C4-2B (cell line): ENCODE results near the gene PCDH15.
"Not testable (repeated sequence)": the region's sequence is repeated elsewhere in the genome, so short reads cannot be mapped to it uniquely, and the experiment has no call there.

Experiments used
- H3K27ac ChIP-seq: fragments of 450-650 bp; 2 replicates; pipeline ENCODE4 v1.5.1; 2017
- ZFX ChIP-seq: fragments of 450-650 bp; IDR thresholded peaks from 2 replicates; pipeline ENCODE4 v1.6.1; 2017
- TF ChIP-seq, protein P1 (sequence below): fragments of 450-650 bp; conservative IDR thresholded peaks from 2 replicates; pipeline ENCODE4 v1.5.1; 2017; ENCODE audit warnings: mild to moderate bottlenecking

Gene PCDH15

DNA sequence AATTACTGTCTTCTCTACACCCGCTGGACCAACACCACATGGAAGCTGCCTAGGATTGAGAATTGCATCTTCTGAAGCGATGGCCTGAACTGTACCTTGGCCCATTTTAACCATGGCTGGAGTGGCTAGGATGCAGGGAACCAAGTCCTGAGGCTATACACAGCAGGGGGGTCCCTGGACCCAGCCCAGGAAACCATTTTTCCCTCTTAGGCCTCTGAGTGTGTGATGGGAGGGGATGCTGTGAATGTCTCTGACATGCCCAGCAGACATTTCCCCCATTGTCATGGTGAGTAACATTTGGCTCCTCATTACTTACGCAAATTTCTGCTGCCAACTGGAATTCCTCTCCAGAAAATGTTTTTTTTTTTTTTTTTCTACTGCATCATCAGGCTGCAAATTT lies 822.7 kb downstream of the PCDH15 start:
- TF ChIP-seq, protein P1, sequence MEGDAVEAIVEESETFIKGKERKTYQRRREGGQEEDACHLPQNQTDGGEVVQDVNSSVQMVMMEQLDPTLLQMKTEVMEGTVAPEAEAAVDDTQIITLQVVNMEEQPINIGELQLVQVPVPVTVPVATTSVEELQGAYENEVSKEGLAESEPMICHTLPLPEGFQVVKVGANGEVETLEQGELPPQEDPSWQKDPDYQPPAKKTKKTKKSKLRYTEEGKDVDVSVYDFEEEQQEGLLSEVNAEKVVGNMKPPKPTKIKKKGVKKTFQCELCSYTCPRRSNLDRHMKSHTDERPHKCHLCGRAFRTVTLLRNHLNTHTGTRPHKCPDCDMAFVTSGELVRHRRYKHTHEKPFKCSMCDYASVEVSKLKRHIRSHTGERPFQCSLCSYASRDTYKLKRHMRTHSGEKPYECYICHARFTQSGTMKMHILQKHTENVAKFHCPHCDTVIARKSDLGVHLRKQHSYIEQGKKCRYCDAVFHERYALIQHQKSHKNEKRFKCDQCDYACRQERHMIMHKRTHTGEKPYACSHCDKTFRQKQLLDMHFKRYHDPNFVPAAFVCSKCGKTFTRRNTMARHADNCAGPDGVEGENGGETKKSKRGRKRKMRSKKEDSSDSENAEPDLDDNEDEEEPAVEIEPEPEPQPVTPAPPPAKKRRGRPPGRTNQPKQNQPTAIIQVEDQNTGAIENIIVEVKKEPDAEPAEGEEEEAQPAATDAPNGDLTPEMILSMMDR, result no peak
- TF ChIP-seq ZFX, result no peak
- no peak overlapping the region for H3K27ac ChIP-seq

DNA sequence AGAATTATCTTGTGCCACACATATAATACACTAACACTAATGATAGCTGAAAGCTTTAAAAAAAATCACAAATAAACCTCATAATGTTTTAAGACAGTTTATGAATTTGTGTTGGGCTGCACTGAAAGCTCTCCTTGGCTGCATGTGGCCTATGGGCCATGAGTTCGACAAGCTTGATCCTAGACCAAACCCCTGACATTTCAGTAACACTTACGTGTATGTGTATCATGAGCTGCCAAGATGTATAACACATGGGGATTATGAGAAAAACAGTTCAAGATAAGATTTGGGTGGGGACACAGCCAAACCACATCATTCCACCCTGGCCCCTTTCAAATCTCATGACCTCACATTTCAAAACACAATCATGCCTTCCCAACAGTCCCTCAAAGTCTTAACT lies 823.8 kb downstream of the PCDH15 start:
- no peak overlapping the region for H3K27ac ChIP-seq
- TF ChIP-seq ZFX, result no peak
- TF ChIP-seq, protein P1, result no peak

DNA sequence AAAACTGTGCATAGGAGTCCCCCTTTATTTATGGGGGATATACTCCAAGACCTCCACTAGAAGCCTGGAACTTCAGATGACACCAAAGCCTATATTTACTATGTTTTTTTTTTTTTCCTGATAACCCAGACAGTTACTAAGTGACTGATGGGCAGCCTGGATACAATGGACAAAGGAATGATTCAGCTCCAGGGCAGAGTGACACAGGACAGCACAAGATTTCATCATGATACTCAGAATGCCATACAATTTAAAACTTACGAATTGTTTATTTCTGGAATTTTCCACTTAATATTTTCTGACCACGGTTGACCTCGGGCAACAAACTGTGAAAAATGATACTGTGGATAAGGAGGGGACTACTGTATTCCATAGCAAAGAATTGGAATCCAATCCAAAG lies 843.6 kb downstream of the PCDH15 start:
- no peak for TF ChIP-seq ZFX
- TF ChIP-seq, protein P1, result no peak
- H3K27ac ChIP-seq, result no peak overlapping the region

DNA sequence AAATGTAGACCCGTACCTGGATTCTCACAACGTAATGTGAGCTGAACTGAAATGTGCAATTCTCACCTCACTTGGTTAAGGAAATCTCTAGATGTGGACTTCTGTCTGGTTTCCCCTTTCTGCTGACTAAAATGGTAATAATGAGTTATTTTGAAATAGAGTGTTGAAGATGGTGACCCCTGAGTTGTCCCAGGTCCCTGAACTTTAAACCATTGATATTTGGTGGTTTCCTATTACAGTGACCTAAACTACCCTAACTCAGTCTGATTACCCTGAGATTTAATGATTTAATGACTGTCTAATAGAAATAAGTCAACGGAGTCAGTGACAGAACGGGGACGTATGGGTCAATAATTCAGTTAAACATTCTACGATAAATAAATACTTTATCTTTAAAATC lies 845.9 kb downstream of the PCDH15 start:
- H3K27ac ChIP-seq, result no peak overlapping the region
- TF ChIP-seq, protein P1, result no peak
- no peak for TF ChIP-seq ZFX

DNA sequence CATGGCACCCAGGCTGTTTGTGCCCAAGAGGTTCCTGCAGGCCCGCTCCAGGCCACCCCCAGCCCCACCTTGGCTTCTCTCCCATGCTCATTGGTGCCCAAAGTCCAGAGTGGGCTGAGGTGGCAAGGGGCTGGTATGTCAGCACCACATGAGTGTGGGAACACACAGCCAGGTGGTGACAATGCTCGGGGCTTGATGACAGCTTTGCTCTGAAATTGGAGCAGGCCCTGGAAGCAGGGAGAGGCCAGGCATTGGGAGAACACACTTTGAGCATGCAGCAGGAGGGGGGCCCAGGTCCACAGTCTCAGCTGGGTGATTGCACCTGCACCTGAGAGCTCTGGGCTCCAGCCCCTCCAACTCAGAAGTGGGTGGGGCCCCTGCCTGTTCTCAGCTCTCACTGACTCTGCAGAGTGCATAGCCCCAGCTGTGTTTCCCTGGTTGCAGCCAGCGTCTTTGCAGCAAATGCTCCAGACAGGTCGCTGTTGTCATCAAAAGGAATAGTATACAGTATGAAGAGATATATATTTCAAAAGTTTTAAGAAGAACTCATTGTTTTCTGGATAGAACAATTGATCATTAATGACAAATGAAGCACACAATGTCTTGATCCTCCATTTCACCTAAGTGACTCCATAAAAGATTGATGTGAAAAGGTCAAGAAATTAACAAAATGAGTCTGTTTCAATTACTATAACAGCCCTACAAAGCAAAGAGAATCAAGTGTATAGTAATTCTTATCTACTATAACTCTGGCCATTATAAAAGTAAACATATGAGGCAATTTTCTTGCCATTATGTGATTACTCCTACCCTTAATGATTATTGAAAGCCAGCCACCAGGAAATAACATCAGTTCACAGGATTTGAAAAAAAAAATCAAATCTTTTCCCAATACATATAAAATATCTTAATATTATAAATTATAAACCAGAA lies 848.1 kb downstream of the PCDH15 start:
- no peak for TF ChIP-seq ZFX
- TF ChIP-seq, protein P1, result no peak
- H3K27ac ChIP-seq, result no peak overlapping the region

DNA sequence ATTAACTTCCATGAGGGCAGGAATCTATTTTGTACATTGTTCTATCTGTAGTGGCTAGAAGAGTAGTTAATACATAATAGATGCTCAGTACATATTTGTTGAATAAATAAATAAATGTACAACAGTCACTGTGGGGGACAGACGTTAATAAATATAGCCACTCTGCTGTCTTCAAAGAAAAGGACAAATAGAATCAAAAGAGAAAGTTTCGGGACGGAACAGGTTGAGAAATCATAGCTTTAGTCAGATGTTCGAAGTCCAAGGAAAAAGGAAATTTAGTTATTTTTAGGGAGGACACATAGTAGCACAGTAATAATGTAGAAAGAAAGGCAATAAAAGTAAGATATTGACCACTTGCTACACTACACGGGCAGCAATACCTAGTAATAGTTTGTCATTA lies 861.4 kb downstream of the PCDH15 start:
- no peak overlapping the region for H3K27ac ChIP-seq
- TF ChIP-seq ZFX, result no peak
- TF ChIP-seq, protein P1, result no peak

DNA sequence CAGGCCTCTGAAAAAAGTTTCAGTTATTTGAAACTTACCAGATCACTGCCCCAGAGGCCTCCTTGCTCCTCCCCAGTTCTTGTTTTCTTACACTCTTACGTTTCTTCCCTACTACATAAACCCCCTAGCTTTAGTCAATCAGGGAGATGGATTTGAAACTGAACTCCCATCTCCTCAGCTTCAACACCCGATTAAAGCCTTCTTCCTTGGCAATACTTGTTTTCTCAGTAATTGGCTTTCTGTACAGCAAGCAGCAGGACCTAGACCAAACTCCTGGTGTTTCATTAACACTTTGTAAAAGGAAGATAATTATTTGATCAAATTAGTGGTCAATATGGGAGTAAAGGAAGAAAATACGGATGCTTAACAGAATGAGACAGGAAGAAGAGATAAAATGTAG lies 870.4 kb downstream of the PCDH15 start:
- H3K27ac ChIP-seq, result no peak overlapping the region
- TF ChIP-seq ZFX, result no peak
- TF ChIP-seq, protein P1, result no peak

DNA sequence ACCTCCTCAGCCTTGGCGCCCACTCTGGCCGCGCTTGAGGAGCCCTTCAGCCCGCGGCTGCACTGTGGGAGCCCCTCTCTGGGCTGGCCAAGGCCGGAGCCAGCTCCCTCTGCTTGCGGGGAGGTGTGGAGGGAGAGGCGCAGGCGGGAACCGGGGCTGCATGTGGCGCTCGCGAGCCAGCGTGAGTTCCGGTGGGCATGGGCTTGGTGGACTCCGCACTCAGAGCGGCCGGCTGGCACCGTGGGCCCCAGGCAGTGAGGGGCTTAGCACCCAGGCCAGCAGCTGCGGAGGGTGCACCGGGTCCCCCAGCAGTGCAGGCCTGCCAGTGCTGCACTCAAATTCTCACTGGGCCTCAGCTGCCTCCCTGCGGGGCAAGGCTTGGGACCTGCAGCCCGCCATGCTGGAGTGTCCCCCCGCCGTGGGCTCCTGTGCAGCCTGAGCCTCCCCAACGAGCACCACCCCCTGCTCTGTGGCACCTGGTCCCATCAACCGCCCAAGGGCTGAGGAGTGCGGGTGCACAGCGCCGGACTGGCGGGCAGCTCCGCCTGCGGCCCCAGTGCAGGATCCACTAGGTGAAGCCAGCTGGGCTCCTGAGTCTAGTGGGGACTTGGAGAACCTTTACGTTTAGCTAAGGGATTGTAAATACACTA lies 876.9 kb downstream of the PCDH15 start:
- H3K27ac ChIP-seq, result not testable (repeated sequence)
